Glutamatergic neuron (in vitro differentiated cells): ENCODE results near the gene STRADA. TPM values are rescaled to one million over a fixed set of nuclear protein-coding genes. Genes with fewer than 3 reads are reported as not detected.

Experiments used
- DNase-seq: peaks from one replicate; pipeline ENCODE4 v3.0.0; 2022
- H3K27ac Mint-ChIP-seq: one replicate; pipeline ENCODE4 v1.8.0; 2020; ENCODE audit warnings: mild to moderate bottlenecking, mixed read lengths, inconsistent platforms; ENCODE audit not compliant: unreplicated experiment
- H3K27me3 Mint-ChIP-seq: one replicate; pipeline ENCODE4 v1.8.0; 2020; ENCODE audit warnings: mild to moderate bottlenecking, moderate library complexity, mixed read lengths, inconsistent platforms; ENCODE audit not compliant: unreplicated experiment
- H3K36me3 Mint-ChIP-seq: one replicate; pipeline ENCODE4 v1.8.0; 2020; ENCODE audit warnings: mild to moderate bottlenecking, mixed read lengths, inconsistent platforms; ENCODE audit not compliant: unreplicated experiment
- H3K4me1 Mint-ChIP-seq: one replicate; pipeline ENCODE4 v1.8.0; 2020; ENCODE audit warnings: mild to moderate bottlenecking, low read depth, mixed read lengths, inconsistent platforms; ENCODE audit not compliant: unreplicated experiment
- H3K4me3 Mint-ChIP-seq: one replicate; pipeline ENCODE4 v1.8.0; 2020; ENCODE audit warnings: mild to moderate bottlenecking, mixed read lengths, inconsistent platforms; ENCODE audit not compliant: unreplicated experiment
- H3K9me3 Mint-ChIP-seq: one replicate; pipeline ENCODE4 v1.8.0; 2020; ENCODE audit warnings: mild to moderate bottlenecking, moderate library complexity, mixed read lengths, inconsistent platforms; ENCODE audit not compliant: unreplicated experiment
- total RNA-seq: library from RNA; stranded (reverse); fragmentation: NEBNext Ultra II Directional; extraction: Animal tissue kit (Norgen Biotek cat#: 25700); gene quantifications from one replicate; pipeline ENCODE4 v1.2.1, GENCODE V29; 2021; ENCODE audit not compliant: unreplicated experiment
- TF ChIP-seq, protein P1 (sequence below): fragments of 200-600 bp; sonication (generic); IDR thresholded peaks from one replicate; pipeline ENCODE4 v1.5.0; 2021; ENCODE audit not compliant: partially characterized antibody, unreplicated experiment

Gene STRADA
- total RNA-seq, 1 donor from 2014 or later, result 58.8 TPM

DNA sequence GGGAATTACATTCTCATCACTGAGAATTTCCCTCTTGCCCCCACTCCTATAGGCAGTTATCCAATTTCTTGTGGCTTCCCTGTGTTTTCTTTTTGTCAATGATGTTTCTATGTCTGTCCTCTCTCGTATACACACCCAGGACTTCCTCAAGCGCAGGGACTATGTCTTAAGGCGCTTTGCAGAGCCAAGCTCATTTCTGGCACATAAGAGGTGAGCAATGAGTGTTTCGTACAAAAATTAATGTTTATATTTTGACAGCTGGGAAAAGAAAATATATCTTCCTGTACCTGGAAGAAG, 33.3 kb upstream of the STRADA start:
- peaks cover 18% of the 10 kb centered on the region for H3K4me1 Mint-ChIP-seq
- no peaks in the 10 kb centered on the region for H3K36me3 Mint-ChIP-seq
- TF ChIP-seq, protein P1, sequence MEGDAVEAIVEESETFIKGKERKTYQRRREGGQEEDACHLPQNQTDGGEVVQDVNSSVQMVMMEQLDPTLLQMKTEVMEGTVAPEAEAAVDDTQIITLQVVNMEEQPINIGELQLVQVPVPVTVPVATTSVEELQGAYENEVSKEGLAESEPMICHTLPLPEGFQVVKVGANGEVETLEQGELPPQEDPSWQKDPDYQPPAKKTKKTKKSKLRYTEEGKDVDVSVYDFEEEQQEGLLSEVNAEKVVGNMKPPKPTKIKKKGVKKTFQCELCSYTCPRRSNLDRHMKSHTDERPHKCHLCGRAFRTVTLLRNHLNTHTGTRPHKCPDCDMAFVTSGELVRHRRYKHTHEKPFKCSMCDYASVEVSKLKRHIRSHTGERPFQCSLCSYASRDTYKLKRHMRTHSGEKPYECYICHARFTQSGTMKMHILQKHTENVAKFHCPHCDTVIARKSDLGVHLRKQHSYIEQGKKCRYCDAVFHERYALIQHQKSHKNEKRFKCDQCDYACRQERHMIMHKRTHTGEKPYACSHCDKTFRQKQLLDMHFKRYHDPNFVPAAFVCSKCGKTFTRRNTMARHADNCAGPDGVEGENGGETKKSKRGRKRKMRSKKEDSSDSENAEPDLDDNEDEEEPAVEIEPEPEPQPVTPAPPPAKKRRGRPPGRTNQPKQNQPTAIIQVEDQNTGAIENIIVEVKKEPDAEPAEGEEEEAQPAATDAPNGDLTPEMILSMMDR, result no peak
- H3K27ac Mint-ChIP-seq, result peak overlapping the region; percentile 99
- H3K9me3 Mint-ChIP-seq, result peaks cover 10% of the 10 kb centered on the region
- H3K4me3 Mint-ChIP-seq, result peak overlapping the region; percentile 98
- peaks cover 13% of the 10 kb centered on the region for H3K27me3 Mint-ChIP-seq
- DNase-seq, result no peak

DNA sequence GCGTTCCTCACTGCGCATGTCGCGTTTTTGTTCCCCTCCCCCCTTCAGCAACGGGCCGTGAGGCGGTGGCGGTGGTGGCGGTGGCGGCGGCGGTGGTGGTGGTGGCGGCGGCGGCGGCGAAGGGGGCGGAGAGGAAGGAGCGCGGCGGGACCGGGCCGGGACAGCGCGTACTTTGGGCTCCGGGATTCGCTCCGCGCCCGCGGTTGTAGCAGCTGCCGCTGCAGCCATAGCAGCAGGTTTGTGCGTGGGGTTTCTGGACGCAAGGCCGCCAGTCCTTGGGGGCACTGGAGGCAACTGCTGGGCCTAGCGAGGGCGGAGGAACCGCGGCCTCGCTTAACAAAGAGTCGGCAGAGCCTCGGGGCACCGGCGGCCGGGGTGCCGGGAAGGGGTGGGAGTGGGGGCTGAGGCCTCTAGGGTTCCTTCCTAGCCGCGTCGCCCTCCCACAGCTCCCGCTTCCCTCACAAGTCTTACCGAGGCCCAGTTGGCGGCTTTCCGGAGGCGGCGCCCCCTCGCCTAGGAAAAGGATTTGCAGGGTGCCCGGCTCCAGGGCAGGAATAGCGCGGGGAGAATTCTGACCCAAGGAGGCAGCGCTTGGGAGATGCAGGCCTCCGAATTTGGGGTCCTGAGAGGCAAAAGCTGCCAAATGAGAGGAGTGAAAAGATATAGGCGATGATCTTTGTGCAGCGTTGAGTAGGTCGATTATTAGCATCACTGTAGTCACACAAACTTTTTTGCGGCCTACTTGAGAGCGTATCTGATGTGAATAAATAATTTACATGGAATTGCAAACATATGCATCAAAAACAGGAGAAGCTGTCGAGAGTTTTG, 32.8 kb upstream of the STRADA start, which contains the start of gene DDX42:
TSS of gene DDX42 (plus strand) at position 30 of the 828 bp plus-strand sequence. CDS start 12,880 bp downstream, outside the sequence.
- Mint-ChIP-seq H3K27me3 (peaks cover 13% of the 10 kb centered on the region), H3K36me3 (no peaks in the 10 kb centered on the region), H3K4me3 (peak within 1 kb of the TSS; percentile 98), H3K4me1 (peaks cover 18% of the 10 kb centered on the region), H3K27ac (peak within 1 kb of the TSS; percentile 99), H3K9me3 (peaks cover 10% of the 10 kb centered on the region)
- DNase-seq, result peak; percentile 92
- TF ChIP-seq, protein P1, result no peak

DNA sequence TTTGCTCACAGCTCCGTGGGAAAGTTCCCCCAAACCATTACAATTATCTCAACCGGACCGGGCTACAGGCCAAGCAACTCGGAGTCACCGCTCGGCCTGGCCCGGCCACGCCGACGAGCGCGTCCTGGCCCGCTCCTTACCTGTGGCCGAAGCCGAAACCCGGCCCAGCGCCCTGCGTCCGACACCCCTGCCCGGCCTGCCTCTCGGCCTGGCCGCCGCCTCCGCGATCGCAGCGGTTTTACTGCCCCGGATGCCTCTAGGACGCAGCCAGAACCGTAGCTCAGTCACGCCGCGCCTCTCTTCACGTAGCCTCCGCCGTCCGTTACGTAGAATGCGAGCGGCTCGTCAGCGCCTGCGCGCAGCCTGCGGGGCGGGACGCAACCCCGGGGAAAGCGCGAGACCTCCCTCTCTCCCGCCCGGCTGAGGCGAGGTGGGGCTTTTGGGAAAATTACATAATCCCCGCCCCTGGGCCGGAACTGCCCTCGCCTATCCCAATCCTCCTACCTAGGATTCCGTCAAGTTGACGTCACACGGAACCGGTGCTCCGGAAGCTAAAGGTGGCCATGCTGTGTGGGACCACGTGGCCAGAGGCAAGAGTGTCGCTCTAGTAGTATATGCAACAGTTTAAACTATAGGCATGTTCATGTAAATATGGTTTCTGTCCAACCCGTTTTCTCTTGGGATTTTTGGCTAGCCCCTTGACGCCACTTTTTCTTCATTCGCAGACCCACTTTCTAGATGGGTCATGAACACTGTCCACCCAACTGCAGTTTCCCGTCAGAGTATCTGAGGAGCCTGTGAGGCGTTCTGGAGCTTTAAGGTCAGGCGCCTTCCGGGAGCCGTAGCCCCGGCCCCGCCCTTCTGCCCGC, 31.9 kb upstream of the STRADA start, which contains the start of gene CCDC47:
TSS of gene CCDC47 (minus strand) at position 326 of the 869 bp plus-strand sequence. CDS start 7,422 bp downstream, outside the sequence.
- DNase-seq, result peak; percentile 98
- Mint-ChIP-seq H3K4me1 (peaks cover 18% of the 10 kb centered on the region), H3K36me3 (no peaks in the 10 kb centered on the region), H3K27ac (peak within 1 kb of the TSS; percentile 99), H3K4me3 (peak within 1 kb of the TSS; percentile 98), H3K27me3 (peaks cover 13% of the 10 kb centered on the region), H3K9me3 (peaks cover 10% of the 10 kb centered on the region)
- TF ChIP-seq, protein P1, result no peak

DNA sequence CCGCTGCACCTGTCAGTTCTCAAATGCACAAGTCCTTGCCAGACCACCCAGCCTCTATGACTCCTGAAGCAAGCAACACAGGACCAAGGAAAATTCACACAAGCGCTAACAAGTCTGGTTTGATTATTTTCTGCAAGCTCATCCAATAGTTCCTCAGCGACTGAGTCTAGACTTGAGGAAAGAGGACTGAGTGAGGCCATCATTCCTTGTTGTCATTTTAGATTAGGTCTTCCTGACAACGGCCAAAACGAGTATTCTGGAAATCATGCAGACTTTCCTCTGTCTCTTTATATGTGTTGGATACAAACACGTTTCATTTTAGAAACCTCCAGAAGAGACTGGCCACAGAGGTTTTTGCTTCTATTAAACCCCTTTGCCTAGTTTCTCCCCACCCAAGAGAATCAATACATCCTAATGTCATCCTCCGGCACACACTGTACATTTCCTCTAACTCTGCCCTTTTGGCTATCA, 31.2 kb upstream of the STRADA start:
- Mint-ChIP-seq H3K27ac (peak overlapping the region; percentile 81), H3K36me3 (no peaks in the 10 kb centered on the region), H3K4me3 (peak overlapping the region; percentile 98), H3K9me3 (peaks cover 10% of the 10 kb centered on the region), H3K27me3 (peaks cover 13% of the 10 kb centered on the region), H3K4me1 (peaks cover 19% of the 10 kb centered on the region)
- DNase-seq, result no peak
- TF ChIP-seq, protein P1, result no peak
